AG20443 (cell line): Measurements from ENCODE around the gene ITGB5.
"Not testable (repeated sequence)": the region's sequence is repeated elsewhere in the genome, so short reads cannot be mapped to it uniquely, and the experiment has no call there.

Experiments used
- DNase-seq: peaks from one replicate; pipeline ENCODE4 v3.0.0; 2012; ENCODE audit warnings: low spot score, mixed read lengths

The ITGB5 gene

GRCh38 chr3:124813541-124813940 lies 73.6 kb downstream of the ITGB5 start:
- DNase-seq = no peak

DNA sequence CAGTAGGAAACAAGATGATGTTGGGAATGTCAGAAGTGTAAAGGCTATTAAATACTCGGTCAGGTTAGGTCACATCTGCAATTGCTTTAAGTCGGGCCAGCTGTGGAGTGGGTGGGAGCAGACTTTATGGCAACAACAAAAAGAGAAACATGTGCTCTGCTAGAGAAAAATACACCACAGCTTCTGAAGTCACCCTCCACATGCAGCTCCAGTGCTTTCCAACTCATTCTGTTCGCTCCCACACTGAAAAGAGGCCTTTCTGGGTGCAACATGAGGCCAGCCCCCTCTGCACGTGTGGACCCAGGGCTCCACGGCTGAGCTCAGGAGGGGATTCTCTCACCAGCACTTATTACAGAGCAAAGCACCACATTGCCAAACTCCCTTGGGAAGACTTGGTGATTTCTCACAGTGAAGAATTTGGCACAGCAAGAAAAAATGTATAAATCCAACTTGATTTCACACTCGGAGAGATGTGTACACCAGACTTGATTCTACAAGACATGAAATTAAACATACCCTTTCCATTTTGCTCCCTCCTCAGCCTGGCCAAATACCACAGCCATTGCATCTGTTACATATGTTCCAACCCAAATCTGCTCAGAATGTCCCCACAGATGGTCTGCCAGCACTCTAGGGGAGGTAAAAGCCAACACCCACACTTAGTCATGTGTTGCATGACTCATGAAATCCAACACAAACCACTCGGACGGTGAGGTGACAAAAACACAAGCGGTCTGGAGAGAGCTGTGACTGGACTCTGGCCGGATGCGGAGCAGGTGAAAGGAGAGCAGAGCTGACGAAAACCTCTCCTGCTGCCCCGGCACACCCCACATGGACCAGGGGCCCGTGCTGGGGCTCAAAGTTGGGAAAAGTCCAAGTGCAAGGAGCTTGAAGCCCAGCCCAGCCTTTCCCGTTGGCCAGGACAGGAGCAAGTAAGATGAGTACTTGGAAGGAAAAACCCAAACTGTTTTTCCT lies 74.6 kb downstream of the ITGB5 start:
- peak; percentile 93 for DNase-seq

DNA sequence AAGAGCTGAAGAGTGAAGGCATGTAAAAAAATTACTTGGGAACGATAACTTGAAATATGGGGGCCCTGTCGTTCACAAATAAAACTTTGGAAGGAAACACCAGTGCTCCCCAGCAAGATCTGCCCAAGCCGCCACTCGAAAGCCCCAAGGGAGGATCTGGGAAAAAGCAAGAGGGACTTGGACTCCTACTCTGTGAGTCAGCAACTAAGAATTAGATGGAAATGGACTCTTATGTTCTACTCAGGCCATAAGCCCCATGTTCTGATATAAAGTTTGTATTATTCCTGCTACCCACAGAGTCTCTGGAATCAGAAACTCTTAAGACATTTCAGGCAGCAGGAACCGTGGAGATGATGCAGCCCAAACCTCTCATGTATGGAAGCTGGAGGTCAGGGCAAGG lies 75.7 kb downstream of the ITGB5 start:
- peak; percentile 72 for DNase-seq

GRCh38 chr3:124810970-124811369 lies 76.2 kb downstream of the ITGB5 start:
- DNase-seq = no peak

DNA sequence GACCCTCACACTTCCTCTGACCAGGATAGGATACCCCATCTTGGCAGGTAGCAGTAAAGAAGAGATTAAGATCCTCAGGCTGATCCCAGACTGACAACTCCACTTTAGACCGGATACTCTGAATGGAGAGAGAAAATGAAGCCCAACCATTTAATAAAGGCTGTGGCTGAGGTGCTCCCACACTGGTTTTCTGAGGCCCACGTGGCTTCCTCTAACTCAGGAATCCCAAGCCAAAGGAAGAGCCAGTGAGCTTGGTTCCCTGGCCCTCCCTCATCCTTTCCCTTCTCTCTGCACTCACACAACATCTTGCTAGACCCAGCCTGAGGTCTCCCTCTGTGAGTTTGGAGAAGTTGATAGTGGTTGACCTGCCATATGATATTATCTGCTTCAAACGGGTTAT lies 78.1 kb downstream of the ITGB5 start:
- DNase-seq = no peak

GRCh38 chr3:124805671-124806070 lies 81.5 kb downstream of the ITGB5 start:
- DNase-seq = no peak

DNA sequence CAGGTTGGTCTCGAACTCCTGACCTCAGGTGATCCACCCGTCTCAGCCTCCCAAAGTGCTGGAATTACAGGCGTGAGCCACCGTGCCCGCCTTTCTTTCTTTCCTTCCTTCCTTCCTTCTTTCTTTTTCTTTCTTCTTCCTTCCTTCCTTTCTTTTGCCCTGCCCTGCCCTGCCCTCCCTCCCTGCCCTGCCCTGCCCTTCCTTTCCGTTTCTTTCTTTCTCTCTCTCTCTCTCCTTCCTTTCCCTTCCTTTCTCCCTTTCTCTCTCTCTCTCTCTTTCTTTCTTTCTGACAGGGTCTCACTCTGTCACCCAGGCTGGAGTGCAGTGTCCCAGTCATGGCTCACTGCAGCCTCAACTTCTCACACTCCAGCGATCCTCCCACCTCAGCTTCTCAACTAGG lies 82.3 kb downstream of the ITGB5 start:
- DNase-seq = no peak

GRCh38 chr3:124802702-124803101 lies 84.5 kb downstream of the ITGB5 start:
- no peak for DNase-seq

GRCh38 chr3:124802061-124802698 lies 85.0 kb downstream of the ITGB5 start:
- no peak for DNase-seq

- no peak for DNase-seq
These were observed 86.5 kb downstream of the ITGB5 start for GRCh38 chr3:124800511-124801258.

DNA sequence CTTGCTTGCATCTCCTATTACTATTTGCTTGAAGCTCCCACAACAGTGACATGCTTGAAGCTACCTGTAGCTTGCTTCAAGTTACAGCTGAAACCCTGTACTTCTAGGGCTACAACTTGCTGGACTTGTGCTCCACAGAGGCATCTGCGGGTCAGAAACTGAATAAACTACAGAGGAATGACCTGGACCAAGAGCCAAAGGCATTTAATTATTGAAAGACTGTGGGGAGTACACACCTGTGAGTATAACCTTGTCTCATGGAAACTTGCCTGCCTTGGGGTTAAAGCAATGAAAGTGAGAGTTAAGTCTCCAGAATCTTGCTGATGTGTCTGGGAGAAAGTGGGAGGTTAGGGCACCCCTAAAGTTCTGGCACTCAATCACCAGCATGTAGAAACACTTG lies 87.1 kb downstream of the ITGB5 start:
- no peak for DNase-seq

DNA sequence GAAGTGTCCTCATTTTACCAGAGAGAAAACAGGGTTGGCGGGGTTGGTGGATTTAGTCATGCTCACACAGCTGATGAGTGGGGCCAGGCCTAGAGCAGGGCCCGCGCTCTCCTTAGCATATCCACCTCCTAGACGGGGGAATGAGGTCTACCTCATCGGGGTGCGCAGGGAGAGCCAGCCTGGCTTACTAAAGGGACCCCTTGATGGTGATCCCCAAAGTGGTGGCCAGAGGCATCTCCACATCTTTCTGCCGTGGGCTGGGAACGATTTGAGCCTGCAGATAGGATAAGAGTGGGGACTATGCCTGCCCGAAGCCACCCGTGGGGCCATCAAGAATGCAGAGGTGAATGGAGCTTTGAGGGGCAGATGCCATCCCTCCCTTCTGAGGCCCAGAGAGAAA lies 87.5 kb downstream of the ITGB5 start:
- no peak for DNase-seq

DNA sequence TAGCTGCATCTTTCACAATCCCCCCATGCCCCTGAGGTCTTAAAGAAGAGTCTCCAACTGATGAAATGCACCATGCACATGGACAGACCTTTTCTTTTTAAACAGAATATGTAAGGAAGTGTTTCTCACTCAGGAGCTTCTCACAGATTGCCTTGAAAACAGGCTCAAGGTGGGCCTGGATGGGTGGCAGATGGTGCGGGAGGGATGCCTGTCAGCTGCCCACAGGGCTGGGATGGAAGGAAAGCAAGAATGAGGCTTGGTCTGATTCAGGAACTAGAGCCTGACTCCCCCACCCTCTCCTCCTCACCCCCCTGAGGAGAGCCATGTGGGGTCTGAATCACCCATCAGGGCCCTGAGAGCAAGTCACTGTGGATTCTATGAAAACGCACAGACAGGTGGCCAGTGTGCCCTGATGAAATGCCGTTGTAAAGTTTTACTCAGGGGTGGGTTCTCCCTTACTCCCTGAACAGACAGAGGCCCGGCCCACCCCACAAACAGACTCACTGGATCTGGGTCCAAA lies 89.7 kb downstream of the ITGB5 start:
- no peak for DNase-seq

DNA sequence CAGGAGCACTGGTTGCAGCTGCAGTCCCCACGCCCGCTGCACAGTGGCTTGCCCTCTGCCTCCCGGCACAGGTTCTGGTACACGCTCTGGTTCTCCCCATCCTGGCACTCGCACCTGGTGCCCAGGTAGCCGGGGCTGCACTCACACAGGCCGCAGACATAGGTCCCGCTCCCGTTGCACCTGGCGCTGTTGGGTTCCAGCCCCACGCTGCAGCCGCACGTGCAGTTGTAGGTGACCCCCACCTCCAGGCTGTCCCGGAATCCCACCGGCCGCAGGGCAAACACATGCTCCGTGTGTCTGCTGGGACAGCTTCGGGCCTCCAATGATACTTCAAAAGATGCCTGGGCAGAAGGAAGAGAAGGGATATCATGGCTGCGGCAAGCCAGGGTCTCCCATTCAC lies 90.7 kb downstream of the ITGB5 start:
- no peak for DNase-seq

- peak; percentile 69 for DNase-seq
These were observed 94.0 kb downstream of the ITGB5 start for GRCh38 chr3:124793054-124793739.

GRCh38 chr3:124792341-124793040 lies 94.7 kb downstream of the ITGB5 start:
- DNase-seq = no peak

- peak; percentile 93 for DNase-seq
These were observed 95.5 kb downstream of the ITGB5 start for GRCh38 chr3:124791639-124792151.

DNA sequence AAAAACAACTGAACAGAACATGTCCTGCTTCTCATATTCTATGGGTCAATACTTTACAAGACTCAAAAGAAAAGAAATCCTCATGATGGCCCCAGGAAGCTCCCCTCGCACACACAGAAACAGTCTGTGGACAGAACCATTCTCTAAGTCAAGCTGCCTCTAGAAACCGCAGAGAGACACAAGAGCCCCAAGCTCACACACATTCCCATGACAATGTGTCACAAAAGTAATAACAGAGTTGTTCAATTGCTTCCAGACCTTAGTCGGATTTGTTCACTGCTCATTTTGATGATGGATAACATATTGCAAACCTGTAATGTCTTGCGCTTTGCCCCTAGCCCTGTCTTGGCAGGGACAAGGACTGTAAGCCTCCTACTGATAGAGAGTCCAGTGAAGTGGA lies 96.0 kb downstream of the ITGB5 start:
- peak; percentile 63 for DNase-seq

GRCh38 chr3:124789103-124789502 lies 98.1 kb downstream of the ITGB5 start:
- DNase-seq = not testable (repeated sequence)

DNA sequence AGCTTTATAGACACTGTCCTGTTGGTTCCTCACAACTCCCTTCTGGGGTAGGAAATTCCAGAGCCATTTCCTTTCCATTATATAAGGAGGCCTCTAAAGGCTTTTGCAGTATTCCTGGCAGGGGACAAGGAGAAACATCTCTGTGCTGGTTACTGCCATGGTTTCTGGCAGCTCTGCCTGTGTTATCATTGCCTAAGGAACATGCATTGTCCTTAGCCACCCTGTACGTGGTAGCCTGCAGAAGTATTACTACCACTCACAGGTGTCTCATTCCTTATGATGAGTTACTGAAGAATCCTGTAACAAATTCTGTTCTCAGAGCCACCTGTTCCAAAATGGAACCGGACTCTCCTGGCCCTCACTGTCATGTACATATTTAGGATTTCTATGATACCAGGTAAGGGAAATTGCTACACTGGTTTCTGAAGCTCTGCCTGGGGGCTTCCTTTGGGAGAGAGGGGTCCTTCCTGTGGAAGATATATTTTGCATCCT lies 98.9 kb downstream of the ITGB5 start:
- DNase-seq = no peak
